Fibroblast of lung (primary cell): Measurements from ENCODE around the gene SERPINH1. TPM values are rescaled to one million over a fixed set of nuclear protein-coding genes. Genes with fewer than 3 reads are reported as not detected.

Experiments used
- DNase-seq, 2 donors: peaks; one replicate each; pipeline versions ENCODE4 v3.0.0 to v3.0.0-alpha.2; 2010; ENCODE audit warnings: low read depth in 2 of 2
- H2AFZ ChIP-seq: 2 replicates; pipeline ENCODE4 v1.5.1; 2012; ENCODE audit warnings: low read length, control low read depth, inconsistent platforms
- H3K27ac ChIP-seq: 2 replicates; pipeline ENCODE4 v1.5.1; 2011; ENCODE audit warnings: low read length, control low read depth; ENCODE audit not compliant: insufficient read depth
- H3K27me3 ChIP-seq: 2 replicates; pipeline ENCODE4 v1.5.1; 2011; ENCODE audit warnings: mild to moderate bottlenecking, low read length; ENCODE audit not compliant: control insufficient read depth, insufficient read depth
- H3K36me3 ChIP-seq: 2 replicates; pipeline ENCODE4 v1.5.1; 2011; ENCODE audit warnings: low read length; ENCODE audit not compliant: control insufficient read depth, insufficient read depth
- H3K4me1 ChIP-seq: 2 replicates; pipeline ENCODE4 v1.5.1; 2011; ENCODE audit warnings: low read length; ENCODE audit not compliant: control insufficient read depth, insufficient read depth; ENCODE audit errors: extremely low read depth
- H3K4me2 ChIP-seq: 2 replicates; pipeline ENCODE4 v1.5.1; 2011; ENCODE audit warnings: low read length, control low read depth; ENCODE audit not compliant: insufficient read depth; ENCODE audit errors: extremely low read depth
- H3K4me3 ChIP-seq, 4 experiments: fragments of 200-600 bp in 1 of 4; sonication (generic) in 1 of 4; replicated peaks in 1 of 4; 2 replicates each; pipeline ENCODE4 v1.5.1; 2011 to 2016; ENCODE audit warnings: low read length in 4 of 4, low read depth in 3 of 4, mild to moderate bottlenecking in 3 of 4, control low read depth in 2 of 4, inconsistent platforms in 1 of 4, mixed read lengths in 1 of 4; ENCODE audit not compliant: insufficient read depth in 1 of 4; ENCODE audit errors: control extremely low read depth in 1 of 4
- H3K79me2 ChIP-seq: 2 replicates; pipeline ENCODE4 v1.5.1; 2012; ENCODE audit warnings: mild to moderate bottlenecking, low read length, inconsistent platforms; ENCODE audit not compliant: control insufficient read depth, insufficient read depth
- H3K9ac ChIP-seq: 2 replicates; pipeline ENCODE4 v1.5.1; 2011; ENCODE audit warnings: mild to moderate bottlenecking, low read length, control low read depth; ENCODE audit not compliant: insufficient read depth
- H3K9me3 ChIP-seq: 2 replicates; pipeline ENCODE4 v1.5.1; 2012; ENCODE audit warnings: low read depth, low read length; ENCODE audit not compliant: control insufficient read depth, insufficient read depth
- H4K20me1 ChIP-seq: 2 replicates; pipeline ENCODE4 v1.5.1; 2011; ENCODE audit warnings: low read length; ENCODE audit not compliant: control insufficient read depth, insufficient read depth; ENCODE audit errors: extremely low read depth
- EZH2 ChIP-seq: IDR thresholded peaks from 2 replicates; pipeline ENCODE4 v1.5.1; 2012; ENCODE audit warnings: low read length, control low read depth, mild to moderate bottlenecking; ENCODE audit errors: missing control alignments
- polyA plus RNA-seq, 2 donors: library from polyadenylated mRNA; depleted of rRNA in 1 of 2; stranded (reverse) in 1 of 2; unstranded in 1 of 2; fragments of >200 nt; gene quantifications; 2 replicates each; pipeline ENCODE4 v1.2.1, GENCODE V29; 2011 to 2012; ENCODE audit warnings: missing spikeins in 1 of 2
- total RNA-seq: library from RNA; depleted of rRNA; stranded (reverse); fragments of >200 nt; gene quantifications from 2 replicates; pipeline ENCODE4 v1.2.1, GENCODE V29; 2014
- TF ChIP-seq, protein P1 (sequence below), 2 donors: IDR thresholded peaks in 1 of 2; conservative IDR thresholded peaks in 1 of 2; 1 replicate in 1 of 2; 2 replicates in 1 of 2; pipeline ENCODE4 v1.5.1; 2011 to 2012; ENCODE audit warnings: low read length in 2 of 2, control low read depth in 1 of 2, inconsistent platforms in 1 of 2, low read depth in 1 of 2, mild to moderate bottlenecking in 1 of 2

The SERPINH1 gene
- total and polyA plus RNA-seq, 2 donors (not counting 1 experiment from before 2014, with no cell fraction given): 491 to 750 TPM

DNA sequence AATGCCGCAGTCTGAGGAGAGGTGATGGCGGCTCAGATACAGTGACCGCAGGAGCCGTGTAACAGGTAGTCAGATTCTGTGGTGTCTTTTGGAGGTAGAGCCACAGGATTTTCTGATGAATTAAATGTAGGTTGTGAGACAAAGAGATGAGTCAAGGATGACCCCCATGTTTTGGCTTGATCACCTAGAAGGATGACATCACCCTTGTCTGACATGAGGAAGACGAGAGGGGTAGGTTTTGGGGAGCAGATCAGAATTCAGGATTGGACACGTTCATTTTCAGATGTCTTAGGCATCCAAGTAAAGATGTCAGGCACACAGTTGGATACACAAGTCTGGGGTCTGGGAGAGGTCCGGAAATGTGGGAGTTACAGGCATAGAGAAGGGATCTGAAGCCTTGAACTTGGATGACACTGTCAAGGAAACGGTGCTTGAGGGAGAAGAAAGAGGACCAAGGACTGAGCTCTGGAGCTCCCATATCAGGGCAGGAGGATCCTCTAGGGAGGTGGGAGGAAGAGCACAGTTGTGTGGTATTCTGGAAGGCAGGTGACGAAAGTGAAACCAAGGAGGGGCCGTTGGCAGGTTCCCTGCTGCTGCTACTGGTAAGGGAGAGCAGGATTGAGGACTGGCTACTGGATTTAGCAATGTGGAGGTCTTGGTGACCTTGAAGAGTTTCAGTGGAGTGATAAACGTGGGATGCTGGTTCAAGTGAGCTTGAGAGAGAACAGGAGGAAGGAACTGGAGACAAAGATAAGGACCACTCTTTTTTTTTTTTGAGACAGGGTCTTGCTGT is 23.7 kb upstream of the SERPINH1 start:
- H3K36me3 ChIP-seq: no peaks in the 10 kb centered on the region
- H3K4me1 ChIP-seq: peaks cover 3% of the 10 kb centered on the region
- DNase-seq: no peak
- no peak overlapping the region for H3K27ac ChIP-seq
- no peak overlapping the region for H3K4me3 ChIP-seq
- H3K4me2 ChIP-seq: no peak overlapping the region
- TF ChIP-seq EZH2: no peak
- TF ChIP-seq, protein P1, sequence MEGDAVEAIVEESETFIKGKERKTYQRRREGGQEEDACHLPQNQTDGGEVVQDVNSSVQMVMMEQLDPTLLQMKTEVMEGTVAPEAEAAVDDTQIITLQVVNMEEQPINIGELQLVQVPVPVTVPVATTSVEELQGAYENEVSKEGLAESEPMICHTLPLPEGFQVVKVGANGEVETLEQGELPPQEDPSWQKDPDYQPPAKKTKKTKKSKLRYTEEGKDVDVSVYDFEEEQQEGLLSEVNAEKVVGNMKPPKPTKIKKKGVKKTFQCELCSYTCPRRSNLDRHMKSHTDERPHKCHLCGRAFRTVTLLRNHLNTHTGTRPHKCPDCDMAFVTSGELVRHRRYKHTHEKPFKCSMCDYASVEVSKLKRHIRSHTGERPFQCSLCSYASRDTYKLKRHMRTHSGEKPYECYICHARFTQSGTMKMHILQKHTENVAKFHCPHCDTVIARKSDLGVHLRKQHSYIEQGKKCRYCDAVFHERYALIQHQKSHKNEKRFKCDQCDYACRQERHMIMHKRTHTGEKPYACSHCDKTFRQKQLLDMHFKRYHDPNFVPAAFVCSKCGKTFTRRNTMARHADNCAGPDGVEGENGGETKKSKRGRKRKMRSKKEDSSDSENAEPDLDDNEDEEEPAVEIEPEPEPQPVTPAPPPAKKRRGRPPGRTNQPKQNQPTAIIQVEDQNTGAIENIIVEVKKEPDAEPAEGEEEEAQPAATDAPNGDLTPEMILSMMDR (conservative IDR thresholded peaks at IDR 0.05 in 1 of 2, IDR thresholded peaks at IDR 0.05 in 1 of 2; ENCODE audit: low read depth in 1 of 2, low read length in 2 of 2): no peak
- H2AFZ ChIP-seq: no peak overlapping the region
- no peaks in the 10 kb centered on the region for H4K20me1 ChIP-seq
- no peaks in the 10 kb centered on the region for H3K79me2 ChIP-seq
- peaks cover 12% of the 10 kb centered on the region for H3K27me3 ChIP-seq
- no peak overlapping the region for H3K9ac ChIP-seq
- no peaks in the 10 kb centered on the region for H3K9me3 ChIP-seq

GRCh38 chr11:75539459-75540334 is 22.4 kb upstream of the SERPINH1 start:
- Histone ChIP-seq H3K4me2 (no peak overlapping the region), H3K4me3 (no peak overlapping the region), H3K27ac (no peak overlapping the region), H3K27me3 (peaks cover 9% of the 10 kb centered on the region), H3K79me2 (no peaks in the 10 kb centered on the region), H3K9me3 (no peaks in the 10 kb centered on the region), H3K36me3 (no peaks in the 10 kb centered on the region), H3K4me1 (no peaks in the 10 kb centered on the region), H4K20me1 (no peaks in the 10 kb centered on the region), H2AFZ (no peak overlapping the region), H3K9ac (no peak overlapping the region)
- no peak for TF ChIP-seq EZH2
- TF ChIP-seq, protein P1 (conservative IDR thresholded peaks at IDR 0.05 in 1 of 2, IDR thresholded peaks at IDR 0.05 in 1 of 2; ENCODE audit: low read depth in 1 of 2, low read length in 2 of 2): no peak
- no peak for DNase-seq
